ENCODE results near the gene PDE4B. TPM values are rescaled to one million over a fixed set of nuclear protein-coding genes. Genes with fewer than 3 reads are reported as not detected.

The PDE4B gene
- polyA plus RNA-seq, 2 of the 4 experiments (the other 2 are of a cell fraction), result 20.2 to 56.8 TPM

- 63% methylated on average over 1 of the region's 1 CpG for WGBS (ENCODE audit: missing lambda C conversion rate)
- CTCF ChIA-PET, result no interaction called here
- Histone ChIP-seq H3K27ac (no peak overlapping the region), H3K9me3 (no peaks in the 10 kb centered on the region; the same call in 2 of the 3 replicates), H3K4me3 (no peak overlapping the region), H3K4me1 (no peaks in the 10 kb centered on the region), H3K4me2 (no peak overlapping the region)
- TF ChIP-seq CBX2 (IDR thresholded peaks at IDR 0.05; ENCODE audit: borderline replicate concordance, low read depth) (no peak), ZNF302 (CRISPR knock-in tag; IDR thresholded peaks at IDR 0.05) (no peak), POLR2AphosphoS2 (conservative IDR thresholded peaks at IDR 0.05; ENCODE audit: low read length) (no peak), JUN (IDR thresholded peaks at IDR 0.05) (no peak), ELK1 (IDR thresholded peaks at IDR 0.05; ENCODE audit: low read depth, low read length) (no peak), CTCF (IDR thresholded peaks at IDR 0.05) (no peak), ATOH8 (CRISPR knock-in tag; IDR thresholded peaks at IDR 0.05; ENCODE audit: low read depth) (no peak), FOXS1 (CRISPR knock-in tag; IDR thresholded peaks at IDR 0.05) (no peak), RCOR1 (IDR thresholded peaks at IDR 0.05; ENCODE audit: low read depth, low read length) (no peak), JUNB (IDR thresholded peaks at IDR 0.05) (no peak), RFX5 (IDR thresholded peaks at IDR 0.05) (no peak), FOSL2 (IDR thresholded peaks at IDR 0.05) (no peak), FOSL2 (CRISPR knock-in tag; IDR thresholded peaks at IDR 0.05) (no peak), MAZ (IDR thresholded peaks at IDR 0.05; ENCODE audit: borderline replicate concordance, low read depth, low read length) (no peak), RAD21 (conservative IDR thresholded peaks at IDR 0.05 in 1 of 2, IDR thresholded peaks at IDR 0.05 in 1 of 2) (no peak), MAFK (IDR thresholded peaks at IDR 0.05; ENCODE audit: partially characterized antibody) (no peak), SREBF2 (IDR thresholded peaks at IDR 0.05) (no peak), HOXB5 (CRISPR knock-in tag; IDR thresholded peaks at IDR 0.05) (no peak), ESRRA (IDR thresholded peaks at IDR 0.05; ENCODE audit: borderline replicate concordance, low read length) (no peak), BHLHE40 (IDR thresholded peaks at IDR 0.05; ENCODE audit: low read depth, low read length) (no peak), NFE2L2 (conservative IDR thresholded peaks at IDR 0.05; ENCODE audit: low read length) (no peak)
- DNase-seq (ENCODE audit: low read depth in 1 of 2, low spot score in 1 of 2), result no peak
- POLR2A ChIA-PET, result no interaction called here
- no peak for ATAC-seq
- FAIRE-seq, result no peak
These were observed 89.4 kb downstream of the PDE4B start for GRCh38 chr1:65882076-65882475.

GRCh38 chr1:65889441-65889840, 96.7 kb downstream of the PDE4B start:
- TF ChIP-seq KDM1A (IDR thresholded peaks at IDR 0.05; ENCODE audit: low read depth), result no peak
- TF ChIP-seq GATA3 (IDR thresholded peaks at IDR 0.05; ENCODE audit: borderline replicate concordance), result no peak
- TF ChIP-seq HES2 (IDR thresholded peaks at IDR 0.05), result no peak
- TF ChIP-seq NR3C1 (IDR thresholded peaks at IDR 0.05), result no peak
- no peak for TF ChIP-seq HOXB5 (CRISPR knock-in tag; IDR thresholded peaks at IDR 0.05)
- no peak for TF ChIP-seq FOSB (CRISPR knock-in tag; IDR thresholded peaks at IDR 0.05)
- TF ChIP-seq EHMT2 (IDR thresholded peaks at IDR 0.05; ENCODE audit: low read depth), result no peak
- ATAC-seq (no peak), FAIRE-seq (no peak), DNase-seq (ENCODE audit: low read depth in 1 of 2, low spot score in 1 of 2) (no peak)
- Histone ChIP-seq H3K9me3 (peaks cover 5% of the 10 kb centered on the region; the same call in 2 of the 3 replicates), H3K27ac (no peak overlapping the region), H3K4me1 (0 out of 3 replicates have a peak, but pooled peaks cover under 1% of the 10 kb centered on the region), H3K4me2 (no peak overlapping the region), H3K4me3 (no peak overlapping the region)
- ChIA-PET CTCF (no interaction called here), POLR2A (no interaction called here)

All from A549 (cell line).